HepG2 (cell line): ENCODE measurements around the gene FER1L5. TPM values are rescaled to one million over a fixed set of nuclear protein-coding genes. Genes with fewer than 3 reads are reported as not detected.

Source experiments
- FOXJ3 ChIP-seq: sonication (generic); formaldehyde crosslinking; IDR thresholded peaks from 2 replicates; pipeline ENCODE4 v1.4.0; 2020; ENCODE audit warnings: missing genetic modification reagents, mild to moderate bottlenecking, borderline replicate concordance
- KMT2B ChIP-seq: IDR thresholded peaks from 2 replicates; pipeline ENCODE4 v1.6.1; 2016; ENCODE audit warnings: missing genetic modification reagents, missing compliant biosample characterization
- NFIC ChIP-seq: IDR thresholded peaks from 2 replicates; pipeline ENCODE4 v1.6.1; 2012; ENCODE audit warnings: mild to moderate bottlenecking, low read length, inconsistent platforms
- NONO ChIP-seq, 2 experiments: fragments of 450-650 bp in 1 of 2; sonication (generic) in 1 of 2; formaldehyde crosslinking in 1 of 2; IDR thresholded peaks in 1 of 2; conservative IDR thresholded peaks in 1 of 2; 2 replicates each; pipeline versions ENCODE4 v1.6.1 to v1.8.0; 2017 to 2022; ENCODE audit warnings: mild to moderate bottlenecking in 1 of 2, missing genetic modification reagents in 1 of 2, moderate library complexity in 1 of 2
- SP2 ChIP-seq: sonication (generic); formaldehyde crosslinking; IDR thresholded peaks from 2 replicates; pipeline ENCODE4 v1.5.1; 2020; ENCODE audit warnings: mild to moderate bottlenecking, missing genetic modification reagents
- TP53 ChIP-seq: sonication (generic); formaldehyde crosslinking; conservative IDR thresholded peaks from 2 replicates; pipeline ENCODE4 v1.4.0; 2020; ENCODE audit warnings: missing genetic modification reagents
- ZNF572 ChIP-seq: sonication (generic); formaldehyde crosslinking; IDR thresholded peaks from 2 replicates; pipeline ENCODE4 v1.5.1; 2020; ENCODE audit warnings: mild to moderate bottlenecking, missing genetic modification reagents
- polyA plus RNA-seq, 8 experiments: library from polyadenylated mRNA; depleted of rRNA in 3 of 8; stranded (reverse) in 7 of 8; unstranded in 1 of 8; fragments of >200 nt; fragmentation: Illumina TruSeq in 4 of 8; extraction: Trizol in 4 of 8; gene quantifications; 2 replicates each; pipeline versions ENCODE4 v1.2.1 to v1.2.3, GENCODE V29; 2011 to 2016; ENCODE audit warnings: low read depth in 4 of 8, missing spikeins in 1 of 8, mixed read lengths in 1 of 8; ENCODE audit not compliant: insufficient read depth in 1 of 8
- total RNA-seq, 5 experiments: library from RNA; depleted of rRNA; stranded (reverse); fragments of >200 nt; fragmentation: Illumina TruSeq; extraction: Trizol; gene quantifications; 2 replicates each; pipeline ENCODE4 v1.2.3, GENCODE V29; 2016; ENCODE audit warnings: low read depth in 1 of 5
- TF ChIP-seq, protein P1 (sequence below): sonication (generic); formaldehyde crosslinking; IDR thresholded peaks from 2 replicates; pipeline ENCODE4 v1.5.1; 2020; ENCODE audit warnings: mild to moderate bottlenecking, missing genetic modification reagents, borderline replicate concordance
- TF ChIP-seq, protein P2 (sequence below): sonication (generic); formaldehyde crosslinking; IDR thresholded peaks from 2 replicates; pipeline ENCODE4 v1.4.0; 2020; ENCODE audit warnings: mild to moderate bottlenecking, missing genetic modification reagents
- TF ChIP-seq, protein P3 (sequence below): sonication (generic); formaldehyde crosslinking; IDR thresholded peaks from 2 replicates; pipeline ENCODE4 v1.4.0; 2020; ENCODE audit warnings: missing genetic modification reagents, borderline replicate concordance
- TF ChIP-seq, protein P4 (sequence below): sonication (generic); formaldehyde crosslinking; conservative IDR thresholded peaks from 2 replicates; pipeline ENCODE4 v1.4.0; 2020; ENCODE audit warnings: missing genetic modification reagents
- TF ChIP-seq, protein P5 (sequence below): sonication (generic); formaldehyde crosslinking; IDR thresholded peaks from 2 replicates; pipeline ENCODE4 v1.8.1; 2023; ENCODE audit warnings: mild to moderate bottlenecking, inconsistent platforms, moderate library complexity, missing genetic modification reagents, borderline replicate concordance
- TF ChIP-seq, protein P6 (sequence below): sonication (generic); formaldehyde crosslinking; IDR thresholded peaks from 2 replicates; pipeline ENCODE4 v1.8.0; 2022; ENCODE audit warnings: mild to moderate bottlenecking, missing genetic modification reagents, moderate library complexity
- TF ChIP-seq, protein P7 (sequence below): sonication (generic); formaldehyde crosslinking; IDR thresholded peaks from 2 replicates; pipeline ENCODE4 v1.5.0; 2020; ENCODE audit warnings: mild to moderate bottlenecking, missing genetic modification reagents, borderline replicate concordance
- TF ChIP-seq, protein P8 (sequence below): sonication (generic); formaldehyde crosslinking; conservative IDR thresholded peaks from 2 replicates; pipeline ENCODE4 v1.4.0; 2020; ENCODE audit warnings: missing genetic modification reagents

Gene FER1L5
- total and polyA plus RNA-seq, 2 of the 13 experiments (the other 11 are each of a cell fraction or from before 2014, with no cell fraction given), result 0.02 to 0.08 TPM

DNA sequence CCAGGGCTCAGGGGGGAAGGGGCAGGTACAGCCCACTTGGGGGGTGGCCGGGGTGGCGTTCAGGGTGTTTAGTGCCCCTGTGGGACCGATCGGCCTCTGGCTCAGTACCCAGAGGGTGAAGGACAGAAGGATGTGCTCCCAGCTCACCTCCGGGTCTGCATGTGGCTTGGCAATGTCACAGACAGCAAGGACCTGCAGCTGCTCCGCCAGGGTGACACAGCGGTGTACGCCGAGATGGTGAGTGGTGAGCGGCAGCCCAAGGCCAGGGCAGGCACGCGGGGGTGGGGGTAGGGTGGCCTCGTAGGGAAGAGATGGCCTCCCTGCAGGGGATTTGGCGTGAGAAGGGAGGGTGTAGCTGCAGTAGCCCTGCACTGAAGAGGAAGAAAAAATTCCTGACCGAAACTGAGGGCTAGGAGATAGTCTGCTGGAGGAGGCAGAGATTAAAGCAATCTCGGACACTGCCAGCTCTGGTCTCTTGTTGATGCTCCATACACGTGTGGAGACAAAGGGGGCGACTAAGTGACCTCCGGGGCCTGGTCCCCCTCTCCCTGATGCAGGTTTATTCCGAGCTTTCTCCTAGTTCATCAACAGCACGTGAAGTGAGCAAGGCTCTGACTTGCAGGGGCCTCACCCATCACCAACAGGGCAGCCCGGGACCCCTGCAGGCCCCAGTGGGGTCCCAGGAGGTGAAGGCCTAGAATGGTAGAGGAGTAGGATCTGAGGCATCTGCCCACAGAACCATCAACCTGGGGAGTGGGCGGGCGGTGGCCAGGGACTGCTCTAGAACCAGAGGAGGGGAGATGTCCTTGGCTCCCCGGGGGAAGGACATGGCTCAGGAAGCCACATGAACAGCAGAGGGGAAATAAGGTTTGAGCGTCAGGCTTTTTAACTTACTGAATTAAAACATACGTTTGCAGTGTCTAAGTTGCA is 45.4 kb downstream of the FER1L5 start (continued):
- TF ChIP-seq, protein P1, sequence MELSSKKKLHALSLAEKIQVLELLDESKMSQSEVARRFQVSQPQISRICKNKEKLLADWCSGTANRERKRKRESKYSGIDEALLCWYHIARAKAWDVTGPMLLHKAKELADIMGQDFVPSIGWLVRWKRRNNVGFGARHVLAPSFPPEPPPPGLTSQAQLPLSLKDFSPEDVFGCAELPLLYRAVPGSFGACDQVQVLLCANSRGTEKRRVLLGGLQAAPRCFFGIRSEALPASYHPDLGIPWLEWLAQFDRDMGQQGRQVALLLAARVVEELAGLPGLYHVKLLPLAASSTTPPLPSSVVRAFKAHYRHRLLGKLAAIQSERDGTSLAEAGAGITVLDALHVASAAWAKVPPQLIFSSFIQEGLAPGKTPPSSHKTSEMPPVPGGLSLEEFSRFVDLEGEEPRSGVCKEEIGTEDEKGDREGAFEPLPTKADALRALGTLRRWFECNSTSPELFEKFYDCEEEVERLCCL, result no peak
- TF ChIP-seq, protein P2, sequence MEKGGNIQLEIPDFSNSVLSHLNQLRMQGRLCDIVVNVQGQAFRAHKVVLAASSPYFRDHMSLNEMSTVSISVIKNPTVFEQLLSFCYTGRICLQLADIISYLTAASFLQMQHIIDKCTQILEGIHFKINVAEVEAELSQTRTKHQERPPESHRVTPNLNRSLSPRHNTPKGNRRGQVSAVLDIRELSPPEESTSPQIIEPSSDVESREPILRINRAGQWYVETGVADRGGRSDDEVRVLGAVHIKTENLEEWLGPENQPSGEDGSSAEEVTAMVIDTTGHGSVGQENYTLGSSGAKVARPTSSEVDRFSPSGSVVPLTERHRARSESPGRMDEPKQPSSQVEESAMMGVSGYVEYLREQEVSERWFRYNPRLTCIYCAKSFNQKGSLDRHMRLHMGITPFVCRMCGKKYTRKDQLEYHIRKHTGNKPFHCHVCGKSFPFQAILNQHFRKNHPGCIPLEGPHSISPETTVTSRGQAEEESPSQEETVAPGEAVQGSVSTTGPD (CRISPR knock-in tag), result no peak
- TF ChIP-seq NFIC (no peak), TP53 (no peak), ZNF572 (no peak), SP2 (CRISPR knock-in tag) (no peak), NONO (IDR thresholded peaks at IDR 0.05) (no peak), NONO (CRISPR knock-in tag; conservative IDR thresholded peaks at IDR 0.05) (0 out of 2 replicates have a peak, but pooled peaks have one; percentile 32), FOXJ3 (CRISPR knock-in tag) (no peak), KMT2B (CRISPR knock-in tag) (no peak)
- TF ChIP-seq, protein P3, sequence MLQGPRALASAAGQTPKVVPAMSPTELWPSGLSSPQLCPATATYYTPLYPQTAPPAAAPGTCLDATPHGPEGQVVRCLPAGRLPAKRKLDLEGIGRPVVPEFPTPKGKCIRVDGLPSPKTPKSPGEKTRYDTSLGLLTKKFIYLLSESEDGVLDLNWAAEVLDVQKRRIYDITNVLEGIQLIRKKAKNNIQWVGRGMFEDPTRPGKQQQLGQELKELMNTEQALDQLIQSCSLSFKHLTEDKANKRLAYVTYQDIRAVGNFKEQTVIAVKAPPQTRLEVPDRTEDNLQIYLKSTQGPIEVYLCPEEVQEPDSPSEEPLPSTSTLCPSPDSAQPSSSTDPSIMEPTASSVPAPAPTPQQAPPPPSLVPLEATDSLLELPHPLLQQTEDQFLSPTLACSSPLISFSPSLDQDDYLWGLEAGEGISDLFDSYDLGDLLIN (CRISPR knock-in tag), result no peak
- TF ChIP-seq, protein P4, sequence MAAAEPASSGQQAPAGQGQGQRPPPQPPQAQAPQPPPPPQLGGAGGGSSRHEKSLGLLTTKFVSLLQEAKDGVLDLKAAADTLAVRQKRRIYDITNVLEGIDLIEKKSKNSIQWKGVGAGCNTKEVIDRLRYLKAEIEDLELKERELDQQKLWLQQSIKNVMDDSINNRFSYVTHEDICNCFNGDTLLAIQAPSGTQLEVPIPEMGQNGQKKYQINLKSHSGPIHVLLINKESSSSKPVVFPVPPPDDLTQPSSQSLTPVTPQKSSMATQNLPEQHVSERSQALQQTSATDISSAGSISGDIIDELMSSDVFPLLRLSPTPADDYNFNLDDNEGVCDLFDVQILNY (CRISPR knock-in tag), result no peak
- TF ChIP-seq, protein P5, sequence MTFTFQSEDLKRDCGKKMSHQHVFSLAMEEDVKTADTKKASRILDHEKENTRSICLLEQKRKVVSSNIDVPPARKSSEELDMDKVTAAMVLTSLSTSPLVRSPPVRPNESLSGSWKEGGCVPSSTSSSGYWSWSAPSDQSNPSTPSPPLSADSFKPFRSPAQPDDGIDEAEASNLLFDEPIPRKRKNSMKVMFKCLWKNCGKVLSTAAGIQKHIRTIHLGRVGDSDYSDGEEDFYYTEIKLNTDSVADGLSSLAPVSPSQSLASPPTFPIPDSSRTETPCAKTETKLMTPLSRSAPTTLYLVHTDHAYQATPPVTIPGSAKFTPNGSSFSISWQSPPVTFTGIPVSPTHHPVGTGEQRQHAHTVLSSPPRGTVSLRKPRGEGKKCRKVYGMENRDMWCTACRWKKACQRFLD, result no peak
- TF ChIP-seq, protein P6, sequence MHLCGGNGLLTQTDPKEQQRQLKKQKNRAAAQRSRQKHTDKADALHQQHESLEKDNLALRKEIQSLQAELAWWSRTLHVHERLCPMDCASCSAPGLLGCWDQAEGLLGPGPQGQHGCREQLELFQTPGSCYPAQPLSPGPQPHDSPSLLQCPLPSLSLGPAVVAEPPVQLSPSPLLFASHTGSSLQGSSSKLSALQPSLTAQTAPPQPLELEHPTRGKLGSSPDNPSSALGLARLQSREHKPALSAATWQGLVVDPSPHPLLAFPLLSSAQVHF (CRISPR knock-in tag), result no peak
- TF ChIP-seq, protein P7, sequence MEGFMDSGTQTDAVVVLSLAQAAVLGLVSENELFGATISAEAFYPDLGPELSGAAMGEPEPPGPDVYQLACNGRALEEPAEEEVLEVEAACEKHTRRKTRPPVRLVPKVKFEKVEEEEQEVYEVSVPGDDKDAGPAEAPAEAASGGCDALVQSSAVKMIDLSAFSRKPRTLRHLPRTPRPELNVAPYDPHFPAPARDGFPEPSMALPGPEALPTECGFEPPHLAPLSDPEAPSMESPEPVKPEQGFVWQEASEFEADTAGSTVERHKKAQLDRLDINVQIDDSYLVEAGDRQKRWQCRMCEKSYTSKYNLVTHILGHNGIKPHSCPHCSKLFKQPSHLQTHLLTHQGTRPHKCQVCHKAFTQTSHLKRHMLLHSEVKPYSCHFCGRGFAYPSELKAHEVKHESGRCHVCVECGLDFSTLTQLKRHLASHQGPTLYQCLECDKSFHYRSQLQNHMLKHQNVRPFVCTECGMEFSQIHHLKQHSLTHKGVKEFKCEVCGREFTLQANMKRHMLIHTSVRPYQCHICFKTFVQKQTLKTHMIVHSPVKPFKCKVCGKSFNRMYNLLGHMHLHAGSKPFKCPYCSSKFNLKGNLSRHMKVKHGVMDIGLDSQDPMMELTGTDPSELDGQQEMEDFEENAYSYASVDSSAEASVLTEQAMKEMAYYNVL (CRISPR knock-in tag), result no peak
- TF ChIP-seq, protein P8, sequence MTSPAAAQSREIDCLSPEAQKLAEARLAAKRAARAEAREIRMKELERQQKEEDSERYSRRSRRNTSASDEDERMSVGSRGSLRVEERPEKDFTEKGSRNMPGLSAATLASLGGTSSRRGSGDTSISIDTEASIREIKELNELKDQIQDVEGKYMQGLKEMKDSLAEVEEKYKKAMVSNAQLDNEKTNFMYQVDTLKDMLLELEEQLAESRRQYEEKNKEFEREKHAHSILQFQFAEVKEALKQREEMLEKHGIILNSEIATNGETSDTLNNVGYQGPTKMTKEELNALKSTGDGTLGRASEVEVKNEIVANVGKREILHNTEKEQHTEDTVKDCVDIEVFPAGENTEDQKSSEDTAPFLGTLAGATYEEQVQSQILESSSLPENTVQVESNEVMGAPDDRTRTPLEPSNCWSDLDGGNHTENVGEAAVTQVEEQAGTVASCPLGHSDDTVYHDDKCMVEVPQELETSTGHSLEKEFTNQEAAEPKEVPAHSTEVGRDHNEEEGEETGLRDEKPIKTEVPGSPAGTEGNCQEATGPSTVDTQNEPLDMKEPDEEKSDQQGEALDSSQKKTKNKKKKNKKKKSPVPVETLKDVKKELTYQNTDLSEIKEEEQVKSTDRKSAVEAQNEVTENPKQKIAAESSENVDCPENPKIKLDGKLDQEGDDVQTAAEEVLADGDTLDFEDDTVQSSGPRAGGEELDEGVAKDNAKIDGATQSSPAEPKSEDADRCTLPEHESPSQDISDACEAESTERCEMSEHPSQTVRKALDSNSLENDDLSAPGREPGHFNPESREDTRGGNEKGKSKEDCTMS (CRISPR knock-in tag), result no peak
